NCI-H526 (cell line): ENCODE results near the gene GPR137.
"Not testable (repeated sequence)": the region's sequence is repeated elsewhere in the genome, so short reads cannot be mapped to it uniquely, and the experiment has no call there.

Experiments
- DNase-seq, 2 experiments: peaks; one replicate each; lab custom pipeline; 2025; lab: John Stamatoyannopoulos, UW

The GPR137 gene, protein sequence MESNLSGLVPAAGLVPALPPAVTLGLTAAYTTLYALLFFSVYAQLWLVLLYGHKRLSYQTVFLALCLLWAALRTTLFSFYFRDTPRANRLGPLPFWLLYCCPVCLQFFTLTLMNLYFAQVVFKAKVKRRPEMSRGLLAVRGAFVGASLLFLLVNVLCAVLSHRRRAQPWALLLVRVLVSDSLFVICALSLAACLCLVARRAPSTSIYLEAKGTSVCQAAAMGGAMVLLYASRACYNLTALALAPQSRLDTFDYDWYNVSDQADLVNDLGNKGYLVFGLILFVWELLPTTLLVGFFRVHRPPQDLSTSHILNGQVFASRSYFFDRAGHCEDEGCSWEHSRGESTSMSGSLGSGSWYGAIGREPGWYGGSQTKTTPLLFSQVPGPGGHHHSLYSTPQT

DNA sequence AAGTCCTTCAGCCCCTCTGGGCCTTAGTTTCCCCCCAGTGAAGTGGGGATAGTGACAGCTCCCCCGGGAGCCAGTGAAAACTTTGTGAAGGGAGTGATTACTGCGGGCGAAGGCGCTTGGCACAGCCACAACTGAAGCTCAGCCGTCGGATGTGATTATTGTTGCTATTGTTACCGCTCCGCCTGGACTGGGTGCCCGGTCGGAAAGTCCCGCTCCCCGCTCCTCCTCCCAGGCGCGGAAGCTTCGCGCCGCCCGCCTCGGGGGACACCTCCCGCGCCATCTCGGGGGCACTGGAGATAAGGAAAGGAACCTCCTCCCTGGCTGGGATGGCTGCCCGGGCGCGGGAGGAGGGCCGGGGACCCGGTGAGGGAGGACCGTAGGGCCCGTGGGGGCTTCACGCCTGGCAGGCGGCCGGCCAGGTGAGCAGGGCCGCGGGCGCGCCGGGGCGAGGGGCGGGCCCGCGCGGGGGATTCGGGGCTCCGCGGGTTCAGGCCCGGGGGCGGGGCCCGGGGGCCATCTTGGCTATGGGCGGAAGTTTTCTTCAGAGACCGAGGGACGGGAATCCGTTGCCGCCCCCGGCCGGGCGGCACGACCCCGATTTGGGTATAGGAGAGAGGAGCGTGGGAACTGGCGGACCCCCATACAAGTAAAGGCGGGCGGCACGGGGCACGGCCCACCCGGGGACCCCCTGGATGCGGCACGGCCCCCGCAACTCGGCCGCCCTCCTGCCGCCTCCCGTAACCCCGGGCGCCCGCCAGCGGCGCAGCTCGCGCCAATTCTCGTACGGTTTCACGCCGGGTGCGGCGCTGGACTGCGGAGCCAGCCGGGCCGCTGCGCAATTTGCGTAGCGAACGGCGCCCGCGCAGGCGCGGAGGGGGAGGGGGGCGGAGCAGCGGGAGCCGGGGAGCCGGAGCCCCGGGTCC, at the start of gene GPR137:
Gene GPR137 (plus strand): TSS at position 887 of the 923 bp plus-strand sequence. CDS start 677 bp downstream, outside the sequence.
- peak in 1 of 2 experiments; percentile 89 for DNase-seq

DNA sequence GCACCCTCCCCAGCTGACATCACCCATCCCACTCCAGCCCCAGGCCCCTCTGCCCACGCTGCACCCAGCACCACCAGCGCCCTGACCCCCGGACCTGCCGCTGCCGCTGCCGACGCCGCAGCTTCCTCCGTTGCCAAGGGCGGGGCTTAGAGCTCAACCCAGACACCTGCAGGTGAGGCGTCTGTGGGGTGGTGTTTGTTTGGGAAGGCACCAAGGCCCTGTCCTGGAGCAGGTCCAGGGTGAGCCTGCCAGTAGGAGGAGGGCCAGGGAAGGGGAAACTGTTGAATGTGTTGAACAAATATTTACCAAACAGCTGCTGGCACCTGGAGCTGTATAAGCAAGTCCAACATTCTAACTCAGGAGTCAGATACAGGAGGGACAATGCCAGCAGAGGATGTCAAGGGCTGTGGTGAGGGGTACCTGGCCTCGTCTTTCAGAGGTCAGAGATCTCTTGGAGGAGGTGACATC, 48.1 kb upstream of the GPR137 start:
- DNase-seq = peak; percentile 63 to 79

- DNase-seq = no peak
Measured at GRCh38 chr11:64238076-64238475, 47.6 kb upstream of the GPR137 start.

- no peak for DNase-seq
Measured at GRCh38 chr11:64238999-64239398, 46.6 kb upstream of the GPR137 start.

- DNase-seq = no peak
Measured at GRCh38 chr11:64239662-64240434, 45.8 kb upstream of the GPR137 start.

- DNase-seq = peak; percentile 93 to 99
Measured at GRCh38 chr11:64240435-64241240, 45.0 kb upstream of the GPR137 start, which contains the start of gene FKBP2. Gene FKBP2, plus strand, starts transcription at chr11:64241095. Its CDS starts 1,293 bp downstream, at chr11:64242388.

- DNase-seq = peak; percentile 95 to 100
Measured at GRCh38 chr11:64241241-64241490, 44.5 kb upstream of the GPR137 start.

DNA sequence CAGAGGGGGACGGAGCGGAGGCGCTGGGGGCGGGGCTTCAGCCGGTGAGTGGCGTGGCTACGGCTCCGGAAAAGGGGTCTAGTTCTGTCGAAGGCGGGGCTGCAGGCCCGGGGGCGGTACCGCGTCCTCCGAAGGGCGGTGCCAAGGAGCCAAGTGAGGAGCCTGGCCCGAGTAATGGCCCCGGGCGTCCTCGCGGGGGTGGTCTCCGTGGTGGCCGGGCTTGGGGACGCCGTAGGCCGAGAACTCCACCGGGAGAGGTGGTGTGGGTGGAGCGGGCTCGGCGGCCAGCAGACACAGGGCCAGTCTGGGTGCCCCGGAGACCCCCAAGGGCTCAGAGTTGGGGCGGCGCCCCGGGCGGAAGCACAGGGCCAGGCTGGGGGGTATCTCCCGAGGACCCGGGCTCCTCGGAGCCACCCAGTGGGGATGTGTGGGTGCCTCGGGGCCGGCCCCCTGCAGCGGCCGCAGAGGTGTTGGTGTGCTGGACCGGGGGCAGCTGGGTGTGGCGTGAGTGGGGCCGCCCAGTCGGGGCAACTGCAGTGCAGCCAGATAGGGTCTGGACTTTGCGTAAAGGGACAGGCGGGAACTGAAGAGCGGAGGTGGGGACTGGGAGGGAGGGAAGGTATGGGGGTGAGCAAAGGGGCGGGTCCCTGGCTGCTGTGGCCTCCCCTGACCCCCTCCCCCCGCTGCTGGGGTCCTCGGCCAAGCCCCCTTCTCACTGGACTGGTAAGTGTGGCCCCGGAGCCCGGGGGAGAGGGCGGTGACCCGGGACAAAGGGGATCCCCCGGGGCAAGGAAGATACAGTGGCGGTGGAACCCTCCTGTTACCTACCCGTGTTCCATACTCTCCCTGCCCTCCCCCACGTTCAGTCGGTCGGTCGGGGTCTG, 43.9 kb upstream of the GPR137 start:
- peak; percentile 59 to 72 for DNase-seq

- no peak for DNase-seq
Measured at GRCh38 chr11:64243236-64243854, 42.3 kb upstream of the GPR137 start.

GRCh38 chr11:64244107-64244506, 41.5 kb upstream of the GPR137 start:
- DNase-seq = no peak

- DNase-seq = no peak
Measured at GRCh38 chr11:64244966-64245365, 40.7 kb upstream of the GPR137 start.

- peak in 1 of 2 experiments; percentile 49 for DNase-seq
Measured at GRCh38 chr11:64245401-64245796, 40.2 kb upstream of the GPR137 start.

DNA sequence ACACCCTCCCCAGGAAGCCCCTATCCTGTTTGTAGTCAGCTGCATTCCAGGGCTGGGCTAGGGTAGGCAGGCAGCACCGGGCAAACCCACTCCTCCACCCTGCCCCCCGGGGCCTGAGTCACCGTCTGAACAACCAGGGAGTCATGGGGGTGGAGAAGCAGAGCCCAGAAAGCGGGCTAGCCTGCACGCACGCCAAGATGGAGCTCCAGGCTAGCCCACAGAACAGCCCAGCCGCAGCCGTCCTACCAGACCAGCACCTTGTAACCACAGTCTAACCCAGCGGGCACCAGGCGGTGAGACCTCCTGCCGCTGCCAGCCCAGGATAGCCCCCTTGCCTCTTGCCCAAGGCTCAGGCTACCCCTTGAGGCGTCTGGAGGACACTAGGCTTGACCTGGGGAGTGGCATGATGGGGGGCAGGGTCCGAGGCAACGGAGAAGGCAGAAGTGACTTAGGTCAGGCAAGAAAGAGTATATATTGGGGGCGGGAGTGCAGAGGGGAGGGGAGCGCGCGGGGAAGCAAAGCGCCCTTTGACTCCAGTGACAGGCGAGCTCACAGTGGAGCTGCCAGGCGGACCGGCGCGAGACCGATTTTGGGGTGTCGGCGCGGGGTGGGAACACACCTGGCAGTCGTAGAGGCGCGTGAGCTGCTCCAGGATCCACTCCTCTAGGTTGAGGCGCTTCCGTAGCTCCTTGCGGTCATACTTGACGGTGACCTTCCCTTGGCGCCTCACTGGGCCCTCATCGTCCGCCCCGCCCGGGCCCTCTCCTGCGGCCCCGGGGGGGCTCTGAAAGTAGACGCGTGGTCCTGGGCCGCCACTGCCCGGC, 39.6 kb upstream of the GPR137 start:
- peak; percentile 44 to 73 for DNase-seq

- not testable (repeated sequence) for DNase-seq
Measured at GRCh38 chr11:64246621-64246870, 39.1 kb upstream of the GPR137 start.

GRCh38 chr11:64246871-64247728, 38.5 kb upstream of the GPR137 start, which contains the start of gene PPP1R14B:
Gene PPP1R14B, minus strand, starts transcription at chr11:64246943. Its CDS starts 270 bp downstream, at chr11:64246673.
- peak; percentile 76 to 97 for DNase-seq

DNA sequence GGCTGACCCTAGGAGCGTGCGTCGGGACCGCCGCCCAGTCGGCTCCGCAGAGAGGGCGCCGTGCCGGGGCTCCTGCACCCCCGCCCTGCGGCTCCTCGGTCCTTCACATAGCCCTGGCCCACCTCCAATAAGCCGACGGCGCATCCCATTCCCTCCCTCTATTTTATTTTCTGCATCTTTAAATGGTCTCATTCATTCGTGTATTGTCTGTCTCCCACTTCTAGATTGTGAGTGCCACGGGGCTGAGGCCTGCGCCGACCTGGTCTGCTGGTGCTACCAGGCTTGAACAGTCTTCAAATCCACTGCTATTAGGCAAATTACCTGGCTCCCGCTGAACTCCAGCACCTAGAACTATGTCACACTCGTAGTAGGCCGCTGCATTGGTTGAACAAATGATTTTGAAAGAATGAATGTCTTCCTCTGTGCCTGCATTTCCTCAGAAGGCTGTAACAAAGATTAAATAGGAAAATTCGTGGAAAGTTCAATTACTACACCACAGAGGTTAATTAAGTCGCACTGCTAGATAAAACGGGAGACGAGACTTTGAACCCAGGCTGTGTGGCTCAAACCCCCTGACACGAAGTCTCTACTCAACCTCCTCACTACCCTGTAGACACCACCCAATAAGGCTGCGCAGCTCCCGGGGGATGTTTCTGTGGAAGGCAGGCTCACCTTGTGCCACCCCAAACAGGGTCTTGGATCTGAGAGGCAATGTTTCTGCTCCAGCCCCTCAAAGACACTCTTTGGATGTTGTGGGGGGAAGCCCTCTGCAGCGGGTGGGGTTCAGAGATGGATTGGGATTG, 37.7 kb upstream of the GPR137 start:
- DNase-seq = peak; percentile 80 to 92

DNA sequence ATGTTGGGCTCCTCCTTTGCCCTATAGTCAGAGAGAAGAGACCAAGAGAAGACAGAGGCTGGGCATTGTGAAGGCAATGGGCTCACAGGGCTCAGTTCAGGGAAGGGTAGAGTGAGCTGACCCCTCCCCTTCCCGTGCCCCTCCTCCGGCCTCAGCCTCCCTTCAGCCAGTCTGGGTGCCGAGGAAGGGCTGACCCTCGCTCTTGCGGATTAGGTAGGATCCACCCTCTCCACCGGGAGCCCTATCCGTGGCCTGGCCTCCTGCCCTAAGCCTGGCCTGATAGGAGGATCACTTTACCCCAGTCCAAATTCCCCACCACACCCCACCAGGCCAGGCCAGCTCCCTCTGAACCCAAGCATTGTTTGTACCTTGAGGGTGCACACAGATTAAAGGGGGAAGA, 37.1 kb upstream of the GPR137 start:
- no peak for DNase-seq
